ENCODE data around the gene NOPCHAP1.
"Not testable (repeated sequence)": the region's sequence is repeated elsewhere in the genome, so short reads cannot be mapped to it uniquely, and the experiment has no call there.

NOPCHAP1 gene

GRCh38 chr12:104966677-104967076, 19.4 kb upstream of the NOPCHAP1 start:
- no peak for DNase-seq

GRCh38 chr12:104969343-104969742, 16.8 kb upstream of the NOPCHAP1 start:
- DNase-seq = no peak

- no peak for DNase-seq
Measured at GRCh38 chr12:104971306-104971705, 14.8 kb upstream of the NOPCHAP1 start.

GRCh38 chr12:104973250-104973649, 12.9 kb upstream of the NOPCHAP1 start:
- DNase-seq = no peak

GRCh38 chr12:104974626-104975290, 11.4 kb upstream of the NOPCHAP1 start:
- DNase-seq = no peak

- no peak for DNase-seq
Measured at GRCh38 chr12:104975587-104976343, 10.4 kb upstream of the NOPCHAP1 start.

- no peak for DNase-seq
Measured at GRCh38 chr12:104976703-104977102, 9.4 kb upstream of the NOPCHAP1 start.

GRCh38 chr12:104977688-104978087, 8.4 kb upstream of the NOPCHAP1 start:
- DNase-seq = not testable (repeated sequence)

- DNase-seq = no peak
Measured at GRCh38 chr12:104985206-104985605, 910 bp upstream of the NOPCHAP1 start.

- DNase-seq = no peak
Measured at GRCh38 chr12:104990950-104991349, 4.8 kb downstream of the NOPCHAP1 start.

GRCh38 chr12:104991565-104992128, 5.5 kb downstream of the NOPCHAP1 start:
- DNase-seq = no peak

GRCh38 chr12:104994336-104994735, 8.2 kb downstream of the NOPCHAP1 start:
- no peak for DNase-seq

- no peak for DNase-seq
Measured at GRCh38 chr12:104997541-104997940, 11.4 kb downstream of the NOPCHAP1 start.

GRCh38 chr12:104998423-104999346, 12.6 kb downstream of the NOPCHAP1 start:
- DNase-seq = no peak

- no peak for DNase-seq
Measured at GRCh38 chr12:104999347-104999685, 13.2 kb downstream of the NOPCHAP1 start.

- DNase-seq = no peak
Measured at GRCh38 chr12:105001476-105001875, 15.4 kb downstream of the NOPCHAP1 start.

- no peak for DNase-seq
Measured at GRCh38 chr12:105013892-105014291, 27.8 kb downstream of the NOPCHAP1 start.

- DNase-seq = no peak
Measured at GRCh38 chr12:105014603-105015002, 28.5 kb downstream of the NOPCHAP1 start.

GRCh38 chr12:105015543-105015942, 29.4 kb downstream of the NOPCHAP1 start:
- no peak for DNase-seq

GRCh38 chr12:105018012-105018411, 31.9 kb downstream of the NOPCHAP1 start:
- no peak for DNase-seq

GRCh38 chr12:105018776-105019175, 32.7 kb downstream of the NOPCHAP1 start:
- no peak for DNase-seq

- no peak for DNase-seq
Measured at GRCh38 chr12:105020241-105020962, 34.3 kb downstream of the NOPCHAP1 start.

Data from activated CD4-positive, alpha-beta T cell treated with anti-CD3 and anti-CD28 coated beads, Interleukin-2, amount 50 U/mL, for 4 hours (primary cell).